Neural progenitor cell (in vitro differentiated cells): ENCODE measurements around the gene TFF2.

ENCODE experiments used
- CTCF ChIP-seq: fragments of 200-600 bp; sonication (generic); IDR thresholded peaks from 2 replicates; pipeline ENCODE4 v1.5.1; 2017; ENCODE audit warnings: antibody characterized with exemption, mild to moderate bottlenecking
- EZH2 ChIP-seq: fragments of 200-600 bp; sonication (generic); IDR thresholded peaks from 2 replicates; pipeline ENCODE4 v1.6.1; 2017; ENCODE audit warnings: antibody characterized with exemption, mild to moderate bottlenecking, moderate library complexity

GRCh38 chr21:42308161-42308913, 42.5 kb downstream of the TFF2 start:
- TF ChIP-seq CTCF = no peak
- no peak for TF ChIP-seq EZH2
